IMR-90 (cell line): ENCODE results near the gene SF3B2. TPM values are rescaled to one million over a fixed set of nuclear protein-coding genes. Genes with fewer than 3 reads are reported as not detected.

Experiments
- ATAC-seq: fragments of 200-7000 bp; cut with Tn5 transposase; 2 replicates; pipeline ENCODE4 v1.9.1; 2020; ENCODE audit warnings: low read depth, mild to moderate bottlenecking, moderate library complexity
- BruUV-seq: library from RNA; stranded (reverse); fragments of 400-500 nt; replicated peaks from 2 replicates; lab custom pipeline; 2021; lab: Mats Ljungman, UMichigan
- CTCF ChIA-PET: fragments of 300-600 bp; formaldehyde crosslinking; extraction: SDS; loops from one replicate; lab custom pipeline; 2021; ENCODE audit warnings: antibody characterized with exemption; lab: Yijun Ruan, JAX
- POLR2A ChIA-PET: fragments of 300-600 bp; sonication (Branson Sonifier 250); formaldehyde crosslinking; loops from one replicate; lab custom pipeline; 2022; ENCODE audit warnings: antibody characterized with exemption; ENCODE audit not compliant: unreplicated experiment; lab: Charles Lee
- DNase-seq: peaks from one replicate; pipeline ENCODE4 v3.0.0; 2013
- H2AFZ ChIP-seq: replicated peaks from 2 replicates; pipeline ENCODE3; 2013; ENCODE audit warnings: low read length, mild to moderate bottlenecking; ENCODE audit not compliant: poor library complexity
- H2AK5ac ChIP-seq: 2 replicates; pipeline ENCODE4 v1.6.1; 2013; ENCODE audit warnings: low read depth, low read length, inconsistent platforms
- H2AK9ac ChIP-seq: replicated peaks from 2 replicates; pipeline ENCODE3; 2013; ENCODE audit warnings: mild to moderate bottlenecking, low read depth, low read length, moderate library complexity; ENCODE audit not compliant: poor library complexity
- H2BK120ac ChIP-seq: 2 replicates; pipeline ENCODE4 v1.6.1; 2013; ENCODE audit warnings: low read depth, low read length, inconsistent platforms
- H2BK15ac ChIP-seq: 3 replicates; pipeline ENCODE4 v1.6.1; 2013; ENCODE audit warnings: low read depth, low read length, inconsistent platforms
- H2BK20ac ChIP-seq: 2 replicates; pipeline ENCODE4 v1.6.1; 2013; ENCODE audit warnings: low read depth, mild to moderate bottlenecking, inconsistent platforms, low read length, moderate library complexity
- H2BK5ac ChIP-seq: 2 replicates; pipeline ENCODE4 v1.6.1; 2013; ENCODE audit warnings: mild to moderate bottlenecking, low read depth, low read length, inconsistent platforms; ENCODE audit not compliant: poor library complexity, severe bottlenecking
- H3K14ac ChIP-seq: replicated peaks from 2 replicates; pipeline ENCODE4 v1.6.1; 2013; ENCODE audit warnings: low read depth, low read length, inconsistent platforms
- H3K18ac ChIP-seq: 2 replicates; pipeline ENCODE4 v1.6.1; 2013; ENCODE audit warnings: low read depth, low read length, control low read depth
- H3K23ac ChIP-seq: 2 replicates; pipeline ENCODE4 v1.6.1; 2013; ENCODE audit warnings: low read depth, low read length, inconsistent platforms
- H3K27ac ChIP-seq: 2 replicates; pipeline ENCODE4 v1.5.1; 2013; ENCODE audit warnings: mild to moderate bottlenecking, control low read depth, low read length; ENCODE audit not compliant: insufficient read depth
- H3K27me3 ChIP-seq: 2 replicates; pipeline ENCODE4 v1.6.1; 2013; ENCODE audit warnings: low read length; ENCODE audit not compliant: control insufficient read depth, insufficient read depth
- H3K36me3 ChIP-seq: 2 replicates; pipeline ENCODE4 v1.6.1; 2013; ENCODE audit warnings: low read length, mixed read lengths; ENCODE audit not compliant: control insufficient read depth, insufficient read depth
- H3K4ac ChIP-seq: 2 replicates; pipeline ENCODE4 v1.6.1; 2013; ENCODE audit warnings: low read depth, low read length, inconsistent platforms
- H3K4me1 ChIP-seq: 2 replicates; pipeline ENCODE4 v1.6.1; 2013; ENCODE audit warnings: low read length, mixed read lengths; ENCODE audit not compliant: control insufficient read depth, insufficient read depth
- H3K4me2 ChIP-seq: 2 replicates; pipeline ENCODE4 v1.6.1; 2013; ENCODE audit warnings: low read depth, mild to moderate bottlenecking, control low read depth, low read length, moderate library complexity
- H3K4me3 ChIP-seq: 2 replicates; pipeline ENCODE4 v1.5.1; 2013; ENCODE audit warnings: low read depth, mild to moderate bottlenecking, control low read depth, low read length, moderate library complexity; ENCODE audit not compliant: insufficient read depth
- H3K56ac ChIP-seq: 2 replicates; pipeline ENCODE4 v1.6.1; 2013; ENCODE audit warnings: low read length, inconsistent platforms; ENCODE audit not compliant: insufficient read depth; ENCODE audit errors: extremely low read depth
- H3K79me1 ChIP-seq, 2 experiments: 2 replicates each; pipeline ENCODE4 v1.6.1; 2013; ENCODE audit warnings: low read length in 2 of 2, inconsistent platforms in 1 of 2, low read depth in 1 of 2
- H3K9ac ChIP-seq: 2 replicates; pipeline ENCODE4 v1.6.1; 2013; ENCODE audit warnings: low read depth, low read length, control low read depth
- H3K9me1 ChIP-seq: 2 replicates; pipeline ENCODE4 v1.6.1; 2013; ENCODE audit warnings: low read length, inconsistent platforms; ENCODE audit not compliant: insufficient read depth
- H3K9me3 ChIP-seq: 2 replicates; pipeline ENCODE4 v1.6.1; 2013; ENCODE audit warnings: low read length; ENCODE audit not compliant: control insufficient read depth, insufficient read depth
- H4K20me1 ChIP-seq: 2 replicates; pipeline ENCODE4 v1.6.1; 2013; ENCODE audit warnings: low read length, inconsistent platforms; ENCODE audit not compliant: insufficient read depth
- H4K5ac ChIP-seq: 2 replicates; pipeline ENCODE4 v1.6.1; 2013; ENCODE audit warnings: mild to moderate bottlenecking, low read depth, low read length, control low read depth
- H4K8ac ChIP-seq, 2 experiments: 2 replicates each; pipeline ENCODE4 v1.6.1; 2013; ENCODE audit warnings: low read depth in 2 of 2, low read length in 2 of 2, control low read depth in 1 of 2, inconsistent platforms in 1 of 2
- H4K91ac ChIP-seq: 2 replicates; pipeline ENCODE4 v1.6.1; 2013; ENCODE audit warnings: low read depth, low read length, inconsistent platforms; ENCODE audit not compliant: insufficient read depth
- CHD1 ChIP-seq: IDR thresholded peaks from 2 replicates; pipeline ENCODE4 v1.6.1; 2012; ENCODE audit warnings: low read depth, low read length, improper control_type of control experiment
- ELK1 ChIP-seq: fragments of 150-350 bp; IDR thresholded peaks from 2 replicates; pipeline ENCODE4 v1.6.1; 2016; ENCODE audit warnings: low read depth, mild to moderate bottlenecking, low read length, moderate library complexity, borderline replicate concordance
- FOS ChIP-seq: fragments of 150-350 bp; IDR thresholded peaks from 2 replicates; pipeline ENCODE4 v1.6.1; 2016; ENCODE audit warnings: low read depth, low read length
- MAFK ChIP-seq: IDR thresholded peaks from 2 replicates; pipeline ENCODE4 v1.6.1; 2012; ENCODE audit warnings: low read depth, low read length, improper control_type of control experiment
- POLR2A ChIP-seq: IDR thresholded peaks from 2 replicates; pipeline ENCODE4 v1.6.1; 2012; ENCODE audit warnings: mild to moderate bottlenecking, low read depth, low read length
- WGBS, 2 experiments: methylation state at CpG; one replicate each; pipeline versions ENCODE4 v1.1.5 to v1.1.7; 2013; ENCODE audit warnings: missing lambda C conversion rate in 2 of 2; ENCODE audit not compliant: insufficient read length in 1 of 2; ENCODE audit errors: extremely low coverage in 2 of 2; 5-methylcytosine and 5-hydroxymethylcytosine counted together
- dilution Hi-C: fragments of 300-500 bp; cut with HindIII; formaldehyde crosslinking; loops from one replicate; pipeline ENCODE4 v1.14.3; 2018; ENCODE audit warnings: low sequenced_read_pairs; ENCODE audit not compliant: unreplicated experiment
- in situ Hi-C: fragments of 300-500 bp; cut with MboI; formaldehyde crosslinking; loops from 3 replicates; pipeline ENCODE4 v1.14.3; 2019; ENCODE audit warnings: low sequenced_read_pairs, inconsistent platforms, mixed read lengths
- intact Hi-C: fragments of 100-400 bp; cut with micrococcal nuclease; formaldehyde crosslinking; loops from 2 replicates; pipeline ENCODE4 v1.10.0; 2022
- polyA plus RNA-seq, 3 experiments: library from polyadenylated mRNA; depleted of rRNA; stranded (reverse); fragments of >200 nt; gene quantifications; 2 replicates each; pipeline ENCODE4 v1.2.3, GENCODE V29; 2012; ENCODE audit warnings: low replicate concordance in 1 of 3
- total RNA-seq: library from RNA; depleted of rRNA; stranded (reverse); fragments of >200 nt; gene quantifications from 2 replicates; pipeline ENCODE4 v1.2.3, GENCODE V29; 2012

SF3B2 gene
- total and polyA plus RNA-seq, 2 of the 4 experiments (the other 2 are of a cell fraction): 120 to 122 TPM

DNA sequence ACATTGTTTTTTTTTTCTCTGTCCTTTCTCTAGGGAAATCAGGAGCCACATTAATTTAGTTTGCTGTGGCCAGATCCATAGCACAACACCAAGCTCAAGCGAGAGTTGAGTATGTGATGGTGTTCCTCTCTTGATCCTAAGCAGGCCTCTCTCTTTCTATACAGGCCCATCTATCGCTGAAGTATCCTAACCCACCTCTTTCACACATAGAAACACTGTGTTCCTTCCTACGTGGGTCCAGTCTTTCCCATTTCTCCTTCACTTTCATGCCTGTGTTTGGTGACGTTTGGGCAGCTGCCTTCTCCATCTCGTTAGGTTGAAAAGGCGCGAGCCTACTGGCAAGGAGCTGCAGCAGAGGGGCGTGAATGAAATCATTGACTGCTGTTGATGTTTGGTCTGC is 20.4 kb downstream of the SF3B2 start:
- no peak for TF ChIP-seq MAFK
- no peak for TF ChIP-seq FOS
- TF ChIP-seq POLR2A: no peak
- no peak for TF ChIP-seq CHD1
- TF ChIP-seq ELK1: no peak
- H3K4me3 ChIP-seq: no peak overlapping the region
- H3K23ac ChIP-seq: peak overlapping the region; percentile 60; the same call in 1 of the 2 replicates
- no peak overlapping the region for H2BK20ac ChIP-seq
- 87% methylated on average over 3 of the region's 8 CpGs; no CpG with 5 or more reads in 1 of the 2 experiments for WGBS, 2 experiments
- no peak overlapping the region for H2AFZ ChIP-seq
- no peak overlapping the region for H4K91ac ChIP-seq
- ChIA-PET CTCF (no interaction called here), POLR2A (no interaction called here)
- peaks cover 27 to 61% of the 10 kb centered on the region in 2 experiments for H3K79me1 ChIP-seq
- in situ Hi-C loops: no loop called here
- no peak overlapping the region for H4K8ac ChIP-seq
- peaks cover 22% of the 10 kb centered on the region for H3K9me1 ChIP-seq
- dilution Hi-C loops: no loop called here
- H2BK5ac ChIP-seq: no peak overlapping the region
- no peak overlapping the region for H3K56ac ChIP-seq
- no peak overlapping the region for H4K5ac ChIP-seq
- no peak overlapping the region for H2AK9ac ChIP-seq
- peak overlapping the region; percentile 61; the same call in 1 of the 2 replicates for H2AK5ac ChIP-seq
- intact Hi-C loops: loop anchor here (5.0 kb wide), 1 partner anchor 40 kb away; no protein-coding TSS in a partner anchor
- peaks cover 36% of the 10 kb centered on the region for H4K20me1 ChIP-seq
- TSS peak; percentile 5 for BruUV-seq
- H3K4ac ChIP-seq: peak overlapping the region; percentile 29
- DNase-seq (no peak), ATAC-seq (no peak)
- peaks cover 17% of the 10 kb centered on the region for H3K4me1 ChIP-seq
- no peak overlapping the region for H3K18ac ChIP-seq
- 0 out of 2 replicates have a peak overlapping the region, but pooled peaks have one; percentile 6 for H2BK120ac ChIP-seq
- no peaks in the 10 kb centered on the region for H3K27me3 ChIP-seq
- H3K9me3 ChIP-seq: no peaks in the 10 kb centered on the region
- no peak overlapping the region; the same call in 1 of the 2 replicates for H3K14ac ChIP-seq
- H3K36me3 ChIP-seq: peaks cover 30% of the 10 kb centered on the region
- no peak overlapping the region for H3K4me2 ChIP-seq
- no peak overlapping the region for H2BK15ac ChIP-seq
- H3K27ac ChIP-seq: no peak overlapping the region
- H3K9ac ChIP-seq: no peak overlapping the region
